Body of pancreas (tissue), 4 donors: ENCODE results near the gene ZNF70. TPM values are rescaled to one million over a fixed set of nuclear protein-coding genes. Genes with fewer than 3 reads are reported as not detected.

Experiments
- ATAC-seq: fragments of 150-250 bp; one replicate; pipeline ENCODE4 v1.9.1; 2016
- DNase-seq, 4 donors: peaks; one replicate each; pipeline ENCODE4 v3.0.0-alpha.2; 2019
- H3K27ac ChIP-seq, 4 donors: fragments of 200-600 bp; sonication (generic); 1 replicate in 3 of 4; 2 replicates in 1 of 4; pipeline versions ENCODE4 v1.5.1 to v1.6.1; 2016 to 2019; ENCODE audit warnings: mild to moderate bottlenecking in 1 of 4, mixed read lengths in 1 of 4, moderate library complexity in 1 of 4
- H3K27me3 ChIP-seq, 2 donors: fragments of 200-600 bp; sonication (generic); one replicate each; pipeline ENCODE4 v1.6.0; 2016; ENCODE audit warnings: mild to moderate bottlenecking in 1 of 2
- H3K36me3 ChIP-seq, 2 donors: fragments of 200-600 bp; sonication (generic); replicated peaks in 1 of 2; 2 replicates each; pipeline ENCODE4 v1.5.1; 2016; ENCODE audit warnings: low read depth in 2 of 2; ENCODE audit not compliant: insufficient read depth in 1 of 2
- H3K4me1 ChIP-seq: fragments of 200-600 bp; sonication (generic); one replicate; pipeline ENCODE4 v1.6.0; 2016
- H3K4me3 ChIP-seq, 2 donors: fragments of 200-600 bp; sonication (generic); 1 replicate in 1 of 2; 2 replicates in 1 of 2; pipeline ENCODE4 v1.5.1; 2016 to 2019
- H3K9me3 ChIP-seq, 3 donors: fragments of 200-600 bp; sonication (generic); 1 replicate in 2 of 3; 2 replicates in 1 of 3; pipeline ENCODE4 v1.5.1; 2016
- POLR2A ChIP-seq, 3 donors: fragments of 450-650 bp; IDR thresholded peaks; one replicate each; pipeline ENCODE4 v1.6.1; 2016; ENCODE audit warnings: antibody characterized with exemption in 3 of 3, mild to moderate bottlenecking in 2 of 3
- WGBS, 2 donors: methylation state at CpG; one replicate each; pipeline ENCODE4 v1.1.5; 2017; 5-methylcytosine and 5-hydroxymethylcytosine counted together
- intact Hi-C: fragments of 100-400 bp; cut with DNase I; formaldehyde crosslinking; loops from one replicate; pipeline ENCODE4 v1.15.1; 2023
- total RNA-seq, 2 donors: library from RNA; depleted of rRNA; stranded (reverse); fragments of >200 nt; gene quantifications; one replicate each; pipeline ENCODE4 v1.1.0, GENCODE V29; 2016
- TF ChIP-seq, protein P1 (sequence below), 7 experiments: fragments of 450-650 bp in 4 of 7; fragments of 200-600 bp in 3 of 7; sonication (generic) in 3 of 7; IDR thresholded peaks; one replicate each; pipeline ENCODE4 v1.5.1; 2016 to 2019; ENCODE audit warnings: antibody characterized with exemption in 7 of 7

Gene ZNF70
- total RNA-seq, 2 donors from 2014 or later: 4.2 to 9.9 TPM

DNA sequence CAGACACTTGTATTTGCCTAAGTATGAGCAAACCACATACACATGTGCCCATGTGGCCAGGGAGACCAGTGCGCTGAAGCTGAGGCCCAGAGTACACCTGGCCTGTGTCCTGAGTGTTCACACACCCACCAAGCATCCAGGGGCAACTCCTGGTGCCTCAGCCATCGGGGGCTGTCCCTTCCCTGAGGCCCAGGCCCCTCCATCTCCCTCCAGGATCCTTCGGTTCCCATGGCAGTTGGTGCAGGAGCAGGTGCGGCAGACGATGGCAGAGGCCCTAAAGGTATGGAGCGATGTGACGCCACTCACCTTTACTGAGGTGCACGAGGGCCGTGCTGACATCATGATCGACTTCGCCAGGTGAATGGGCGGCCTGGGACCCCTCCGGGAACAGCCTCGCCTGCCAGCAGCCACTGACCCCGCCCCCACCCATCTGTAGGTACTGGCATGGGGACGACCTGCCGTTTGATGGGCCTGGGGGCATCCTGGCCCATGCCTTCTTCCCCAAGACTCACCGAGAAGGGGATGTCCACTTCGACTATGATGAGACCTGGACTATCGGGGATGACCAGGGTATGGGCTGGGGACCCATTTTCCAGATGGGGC lies 29.3 kb upstream of the ZNF70 start:
- H3K36me3 ChIP-seq: no peaks in the 10 kb centered on the region
- ATAC-seq (no peak), DNase-seq (no peak)
- 82 to 83% methylated on average over 10 to 20 of the region's 20 CpGs for WGBS, 2 donors
- H3K27me3 ChIP-seq: no peaks in the 10 kb centered on the region
- no peak overlapping the region for H3K4me3 ChIP-seq
- no peaks in the 10 kb centered on the region for H3K9me3 ChIP-seq
- intact Hi-C loops: no loop called here
- no peak overlapping the region for H3K27ac ChIP-seq
- H3K4me1 ChIP-seq: peaks cover 16% of the 10 kb centered on the region
- TF ChIP-seq POLR2A (IDR thresholded peaks at IDR 0.05): no peak
- TF ChIP-seq, protein P1, sequence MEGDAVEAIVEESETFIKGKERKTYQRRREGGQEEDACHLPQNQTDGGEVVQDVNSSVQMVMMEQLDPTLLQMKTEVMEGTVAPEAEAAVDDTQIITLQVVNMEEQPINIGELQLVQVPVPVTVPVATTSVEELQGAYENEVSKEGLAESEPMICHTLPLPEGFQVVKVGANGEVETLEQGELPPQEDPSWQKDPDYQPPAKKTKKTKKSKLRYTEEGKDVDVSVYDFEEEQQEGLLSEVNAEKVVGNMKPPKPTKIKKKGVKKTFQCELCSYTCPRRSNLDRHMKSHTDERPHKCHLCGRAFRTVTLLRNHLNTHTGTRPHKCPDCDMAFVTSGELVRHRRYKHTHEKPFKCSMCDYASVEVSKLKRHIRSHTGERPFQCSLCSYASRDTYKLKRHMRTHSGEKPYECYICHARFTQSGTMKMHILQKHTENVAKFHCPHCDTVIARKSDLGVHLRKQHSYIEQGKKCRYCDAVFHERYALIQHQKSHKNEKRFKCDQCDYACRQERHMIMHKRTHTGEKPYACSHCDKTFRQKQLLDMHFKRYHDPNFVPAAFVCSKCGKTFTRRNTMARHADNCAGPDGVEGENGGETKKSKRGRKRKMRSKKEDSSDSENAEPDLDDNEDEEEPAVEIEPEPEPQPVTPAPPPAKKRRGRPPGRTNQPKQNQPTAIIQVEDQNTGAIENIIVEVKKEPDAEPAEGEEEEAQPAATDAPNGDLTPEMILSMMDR (IDR thresholded peaks at IDR 0.05): no peak

DNA sequence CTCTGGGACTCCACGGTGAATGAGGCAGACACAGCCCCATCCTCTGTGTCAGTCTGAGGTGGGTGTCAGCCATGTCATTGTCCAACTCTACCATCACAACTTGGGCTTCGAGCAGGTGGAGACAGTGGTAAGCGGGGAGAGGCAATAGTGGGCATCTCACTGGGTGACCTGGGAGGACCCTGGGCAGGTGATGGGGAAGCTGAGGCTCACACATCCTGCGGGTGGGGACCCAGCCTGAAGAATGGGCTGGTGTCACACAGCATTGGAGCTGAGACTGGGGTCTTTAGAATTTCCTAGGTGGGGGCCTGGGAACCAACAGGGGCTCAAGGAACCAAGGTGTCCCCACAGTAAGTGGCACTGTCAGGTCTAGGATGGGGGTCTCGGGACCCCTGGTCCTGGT lies 28.8 kb upstream of the ZNF70 start:
- H3K9me3 ChIP-seq: no peaks in the 10 kb centered on the region
- ATAC-seq: no peak
- no peak overlapping the region for H3K4me3 ChIP-seq
- intact Hi-C loops: loop anchor here (5.0 kb wide), 1 partner anchor 63 kb away; no protein-coding TSS in a partner anchor
- peaks cover 16% of the 10 kb centered on the region for H3K4me1 ChIP-seq
- WGBS, 2 donors: 49 to 70% methylated on average over 2 to 4 of the region's 5 CpGs
- H3K36me3 ChIP-seq: no peaks in the 10 kb centered on the region
- TF ChIP-seq, protein P1 (IDR thresholded peaks at IDR 0.05): no peak
- no peak for TF ChIP-seq POLR2A (IDR thresholded peaks at IDR 0.05)
- no peaks in the 10 kb centered on the region for H3K27me3 ChIP-seq
- H3K27ac ChIP-seq: no peak overlapping the region
- DNase-seq: no peak

DNA sequence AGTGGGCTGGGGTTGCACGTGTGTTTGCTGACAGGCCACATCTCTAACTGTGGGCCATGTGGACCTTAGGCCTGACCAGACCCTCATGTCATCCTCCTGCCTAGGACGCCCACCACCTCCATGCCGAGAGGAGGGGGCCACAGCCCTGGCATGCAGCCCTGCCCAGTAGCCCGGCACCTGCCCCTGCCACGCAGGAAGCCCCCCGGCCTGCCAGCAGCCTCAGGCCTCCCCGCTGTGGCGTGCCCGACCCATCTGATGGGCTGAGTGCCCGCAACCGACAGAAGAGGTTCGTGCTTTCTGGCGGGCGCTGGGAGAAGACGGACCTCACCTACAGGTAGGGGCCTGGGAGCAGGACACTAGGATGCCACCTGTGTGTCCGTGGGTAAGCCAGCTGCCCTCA lies 28.2 kb upstream of the ZNF70 start:
- WGBS, 2 donors: 94% methylated on average over 9 of the region's 16 CpGs; no CpG with 5 or more reads in 1 of the 2 donors
- intact Hi-C loops: loop anchor here (5.0 kb wide), 1 partner anchor 63 kb away; no protein-coding TSS in a partner anchor
- Histone ChIP-seq H3K36me3 (no peaks in the 10 kb centered on the region), H3K4me3 (no peak overlapping the region), H3K27me3 (no peaks in the 10 kb centered on the region), H3K9me3 (no peaks in the 10 kb centered on the region), H3K4me1 (peaks cover 9% of the 10 kb centered on the region), H3K27ac (no peak overlapping the region)
- TF ChIP-seq, protein P1 (IDR thresholded peaks at IDR 0.05): no peak
- no peak for TF ChIP-seq POLR2A (IDR thresholded peaks at IDR 0.05)
- DNase-seq (no peak), ATAC-seq (no peak)

DNA sequence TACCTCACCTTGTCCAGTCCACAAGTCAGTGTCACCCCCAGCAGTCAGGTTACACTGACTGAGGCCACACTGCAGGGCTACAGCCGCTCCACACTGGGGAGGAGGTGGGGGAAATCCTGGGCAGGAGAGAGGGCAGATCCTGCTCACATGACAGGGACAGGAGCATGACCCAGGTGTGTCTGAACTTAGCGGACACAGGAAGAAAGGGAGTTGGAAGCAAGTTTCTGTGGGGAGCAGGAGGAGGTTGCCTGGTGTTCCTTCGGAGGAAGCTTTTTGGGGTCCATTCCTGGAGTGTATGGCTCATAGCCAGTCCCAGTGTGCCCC lies 27.6 kb upstream of the ZNF70 start:
- Histone ChIP-seq H3K36me3 (no peaks in the 10 kb centered on the region), H3K4me1 (peaks cover 4% of the 10 kb centered on the region), H3K4me3 (no peak overlapping the region), H3K27ac (no peak overlapping the region), H3K9me3 (no peaks in the 10 kb centered on the region), H3K27me3 (no peaks in the 10 kb centered on the region)
- no peak for TF ChIP-seq POLR2A (IDR thresholded peaks at IDR 0.05)
- TF ChIP-seq, protein P1 (IDR thresholded peaks at IDR 0.05): no peak
- DNase-seq: no peak
- WGBS, 2 donors: 72 to 91% methylated on average over 2 to 3 of the region's 3 CpGs
- no peak for ATAC-seq
- intact Hi-C loops: loop anchor here (5.0 kb wide), 1 partner anchor 64 kb away; no protein-coding TSS in a partner anchor
